GM21619 (cell line): ENCODE measurements around the gene PTTG1IP2.

Source experiments
- ATAC-seq: cut with Tn5 transposase; IDR thresholded peaks from one replicate; pipeline ENCODE4 v1.9.1; 2021; ENCODE audit not compliant: unreplicated experiment

The PTTG1IP2 gene

GRCh38 chr7:90552521-90552920 is 83.1 kb downstream of the PTTG1IP2 start:
- ATAC-seq, result no peak

GRCh38 chr7:90560730-90561129 is 91.3 kb downstream of the PTTG1IP2 start:
- ATAC-seq, result no peak
